22Rv1 (cell line): ENCODE results near the gene CALML3.

ENCODE experiments used
- CTCF ChIP-seq: fragments of 450-650 bp; IDR thresholded peaks from 2 replicates; pipeline ENCODE4 v1.5.1; 2017; ENCODE audit warnings: mild to moderate bottlenecking
- ZFX ChIP-seq: fragments of 450-650 bp; IDR thresholded peaks from 2 replicates; pipeline ENCODE4 v1.6.1; 2017; ENCODE audit warnings: antibody characterized with exemption, borderline replicate concordance

DNA sequence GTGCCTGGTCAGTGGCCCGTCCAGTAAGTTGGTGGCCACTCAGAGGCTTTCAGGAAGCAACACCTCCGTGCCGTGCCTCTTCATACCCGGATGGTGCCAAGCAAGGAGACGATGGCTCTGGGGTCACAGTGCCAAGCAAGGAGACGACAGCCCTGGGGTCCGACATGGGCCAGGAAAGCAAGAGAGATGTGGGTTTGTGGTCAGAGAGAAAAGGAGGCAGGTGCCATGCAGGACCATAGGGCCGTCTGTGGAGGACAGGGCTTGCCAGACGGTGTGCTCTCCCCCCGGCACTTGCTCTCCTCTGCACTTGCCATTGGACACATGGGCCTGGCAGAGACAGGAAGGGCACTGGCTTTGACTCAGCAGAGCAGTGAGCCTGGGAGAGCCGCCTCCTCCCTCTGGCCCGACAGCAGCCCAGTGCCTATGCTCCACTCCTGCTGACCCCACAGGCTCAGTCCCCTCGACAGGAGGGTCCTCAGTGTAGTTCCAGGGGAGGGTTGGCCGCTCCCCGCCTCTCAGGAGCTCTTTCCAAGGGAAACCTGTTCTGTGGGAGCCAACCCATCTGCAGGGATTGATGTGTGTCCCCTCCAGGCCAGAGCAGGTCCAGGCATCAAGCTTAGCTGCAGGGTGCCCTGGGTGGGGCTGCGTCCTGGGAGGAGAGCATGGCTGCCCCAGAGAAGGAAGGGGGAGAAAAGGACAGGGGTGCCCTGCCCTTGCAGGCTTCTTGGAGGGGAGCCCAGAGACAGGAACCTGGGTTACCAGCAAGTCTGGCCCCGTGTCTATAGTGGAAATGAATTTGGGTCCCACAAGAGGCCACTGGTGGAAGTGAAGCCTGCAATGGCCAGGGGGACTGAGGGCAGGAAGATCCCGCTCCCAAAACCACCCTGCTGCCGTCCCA is 17.8 kb upstream of the CALML3 start:
- TF ChIP-seq CTCF (no peak), ZFX (no peak)
